Upper lobe of left lung (tissue), 6 donors: ENCODE measurements around the gene ZNF547. TPM values are rescaled to one million over a fixed set of nuclear protein-coding genes. Genes with fewer than 3 reads are reported as not detected.
"Not testable (repeated sequence)": the region's sequence is repeated elsewhere in the genome, so short reads cannot be mapped to it uniquely, and the experiment has no call there.

Experiments
- ATAC-seq, 2 donors: fragments of 200-7000 bp; cut with Tn5 transposase; one replicate each; pipeline ENCODE4 v1.9.1; 2022; ENCODE audit warnings: mild to moderate bottlenecking in 2 of 2, moderate library complexity in 2 of 2; ENCODE audit not compliant: low FRiP score in 2 of 2
- DNase-seq, 2 donors: peaks; one replicate each; pipeline ENCODE4 v3.0.0-alpha.2; 2019 to 2020
- H3K27ac ChIP-seq, 4 donors: fragments of 200-600 bp; sonication (generic); one replicate each; pipeline ENCODE4 v1.5.1; 2016 to 2019
- H3K27me3 ChIP-seq, 4 donors: fragments of 200-600 bp; sonication (generic); one replicate each; pipeline ENCODE4 v1.5.1; 2017 to 2019
- H3K36me3 ChIP-seq, 4 donors: fragments of 200-600 bp; sonication (generic); one replicate each; pipeline ENCODE4 v1.5.1; 2016 to 2019
- H3K4me1 ChIP-seq, 4 donors: fragments of 200-600 bp; sonication (generic); one replicate each; pipeline ENCODE4 v1.5.1; 2018 to 2019
- H3K4me3 ChIP-seq, 4 donors: fragments of 200-600 bp; sonication (generic); one replicate each; pipeline ENCODE4 v1.5.1; 2017 to 2019; ENCODE audit warnings: mild to moderate bottlenecking in 2 of 4, moderate library complexity in 1 of 4
- H3K9me3 ChIP-seq, 4 donors: fragments of 200-600 bp; sonication (generic); one replicate each; pipeline ENCODE4 v1.5.1; 2018 to 2019
- EP300 ChIP-seq, 4 donors: sonication (generic); formaldehyde crosslinking; IDR thresholded peaks; one replicate each; pipeline ENCODE4 v1.5.1; 2017; ENCODE audit warnings: antibody characterized with exemption in 4 of 4, control low read depth in 2 of 4
- POLR2A ChIP-seq, 4 donors: fragments of 450-650 bp; IDR thresholded peaks; one replicate each; pipeline ENCODE4 v1.5.1; 2016 to 2017; ENCODE audit warnings: antibody characterized with exemption in 4 of 4, mild to moderate bottlenecking in 2 of 4
- POLR2AphosphoS5 ChIP-seq, 2 donors: sonication (generic); formaldehyde crosslinking; IDR thresholded peaks; one replicate each; pipeline ENCODE4 v1.5.1; 2017; ENCODE audit warnings: antibody characterized with exemption in 2 of 2
- WGBS, 2 donors: methylation state at CpG; one replicate each; pipeline ENCODE4 v1.1.5; 2017 to 2018; 5-methylcytosine and 5-hydroxymethylcytosine counted together
- total RNA-seq, 6 donors: library from RNA; depleted of rRNA in 4 of 6; stranded (reverse); fragments of >200 nt in 4 of 6; gene quantifications; one replicate each; pipeline versions ENCODE4 v1.1.0 to v1.2.1, GENCODE V29; 2016 to 2021
- TF ChIP-seq, protein P1 (sequence below), 6 experiments: fragments of 450-650 bp in 4 of 6; fragments of 200-600 bp in 2 of 6; sonication (generic) in 2 of 6; IDR thresholded peaks; one replicate each; pipeline ENCODE4 v1.5.1; 2016 to 2019; ENCODE audit warnings: antibody characterized with exemption in 6 of 6
- donor health status: DM: no; HTN: no; CAD: no; lungs with moderate emphysema.
- donor health status: DM: no; HTN: yes; CAD: no; lungs with severe emphysema.

The ZNF547 gene
- total RNA-seq, 6 donors from 2014 or later: 0.89 to 9.4 (median 3.2) TPM

- Histone ChIP-seq H3K9me3 (peaks cover 8 to 52% (median 51%) of the 10 kb centered on the region in 4 donors), H3K36me3 (peaks cover 24 to 50% (median 39%) of the 10 kb centered on the region in 4 donors), H3K4me1 (peaks cover 4 to 18% (median 12%) of the 10 kb centered on the region in 4 donors), H3K4me3 (no peak overlapping the region), H3K27me3 (no peaks in the 10 kb centered on the region), H3K27ac (no peak overlapping the region)
- DNase-seq: no peak
- TF ChIP-seq POLR2AphosphoS5 (IDR thresholded peaks at IDR 0.05) (no peak), EP300 (IDR thresholded peaks at IDR 0.05) (no peak), POLR2A (IDR thresholded peaks at IDR 0.05) (no peak)
- TF ChIP-seq, protein P1, sequence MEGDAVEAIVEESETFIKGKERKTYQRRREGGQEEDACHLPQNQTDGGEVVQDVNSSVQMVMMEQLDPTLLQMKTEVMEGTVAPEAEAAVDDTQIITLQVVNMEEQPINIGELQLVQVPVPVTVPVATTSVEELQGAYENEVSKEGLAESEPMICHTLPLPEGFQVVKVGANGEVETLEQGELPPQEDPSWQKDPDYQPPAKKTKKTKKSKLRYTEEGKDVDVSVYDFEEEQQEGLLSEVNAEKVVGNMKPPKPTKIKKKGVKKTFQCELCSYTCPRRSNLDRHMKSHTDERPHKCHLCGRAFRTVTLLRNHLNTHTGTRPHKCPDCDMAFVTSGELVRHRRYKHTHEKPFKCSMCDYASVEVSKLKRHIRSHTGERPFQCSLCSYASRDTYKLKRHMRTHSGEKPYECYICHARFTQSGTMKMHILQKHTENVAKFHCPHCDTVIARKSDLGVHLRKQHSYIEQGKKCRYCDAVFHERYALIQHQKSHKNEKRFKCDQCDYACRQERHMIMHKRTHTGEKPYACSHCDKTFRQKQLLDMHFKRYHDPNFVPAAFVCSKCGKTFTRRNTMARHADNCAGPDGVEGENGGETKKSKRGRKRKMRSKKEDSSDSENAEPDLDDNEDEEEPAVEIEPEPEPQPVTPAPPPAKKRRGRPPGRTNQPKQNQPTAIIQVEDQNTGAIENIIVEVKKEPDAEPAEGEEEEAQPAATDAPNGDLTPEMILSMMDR (IDR thresholded peaks at IDR 0.05): no peak
- ATAC-seq: no peak
Observed at GRCh38 chr19:57359300-57359699, 4.1 kb upstream of the ZNF547 start.

- H3K4me3 ChIP-seq: peak overlapping the region in 3 of 4 donors; percentile 71 to 91 (median 78)
Observed at GRCh38 chr19:57362419-57362818, 932 bp upstream of the ZNF547 start.

DNA sequence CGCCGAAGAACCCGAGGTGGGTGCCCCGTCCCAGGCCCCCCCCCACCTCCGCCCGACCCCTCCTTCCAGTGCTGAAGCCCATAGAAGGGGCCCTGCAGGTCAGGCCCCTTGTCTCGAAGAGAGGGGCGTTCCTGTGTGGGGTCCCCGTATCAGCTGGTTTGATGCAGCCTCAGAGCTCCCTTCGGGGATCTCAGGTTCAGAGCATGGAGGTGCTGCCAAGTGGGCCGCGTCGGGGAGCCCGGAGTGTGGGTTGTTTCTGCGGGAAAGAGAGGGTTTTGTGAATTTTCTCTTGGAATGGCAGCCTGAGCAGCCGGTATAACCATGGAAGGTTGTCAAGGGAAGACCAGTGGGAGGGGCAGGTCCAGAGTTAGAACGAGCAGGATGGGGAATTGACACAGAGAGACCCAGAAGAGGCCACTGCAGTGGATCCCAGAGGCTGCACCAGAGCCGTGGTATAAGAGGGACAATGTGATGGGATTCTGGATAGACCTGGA is 384 bp downstream of the ZNF547 start:
- TF ChIP-seq POLR2AphosphoS5 (IDR thresholded peaks at IDR 0.05) (no peak), EP300 (IDR thresholded peaks at IDR 0.05) (no peak), POLR2A (IDR thresholded peaks at IDR 0.05) (no peak)
- TF ChIP-seq, protein P1 (IDR thresholded peaks at IDR 0.05): no peak
- peaks cover 0 to 6% (median 0%) of the 10 kb centered on the region in 4 donors for H3K36me3 ChIP-seq
- peak overlapping the region; percentile 89 to 98 (median 92) for H3K27ac ChIP-seq
- peaks cover 0 to 20% (median 11%) of the 10 kb centered on the region in 4 donors for H3K9me3 ChIP-seq
- H3K4me3 ChIP-seq: peak overlapping the region; percentile 39 to 91 (median 74)
- 1 to 3% methylated on average over 11 to 16 of the region's 18 CpGs for WGBS, 2 donors
- ATAC-seq (peak; percentile 35 to 38), DNase-seq (peak in 1 of 2 donors; percentile 57)
- no peaks in the 10 kb centered on the region for H3K27me3 ChIP-seq
- H3K4me1 ChIP-seq: peaks cover 7 to 21% (median 16%) of the 10 kb centered on the region in 4 donors

More at GRCh38 chr19:57362419-57362818, 932 bp upstream of the ZNF547 start:
- DNase-seq (no peak), ATAC-seq (no peak)
- peaks cover 7 to 21% (median 16%) of the 10 kb centered on the region in 4 donors for H3K4me1 ChIP-seq
- H3K36me3 ChIP-seq: peaks cover 0 to 19% (median 8%) of the 10 kb centered on the region in 4 donors
- peak overlapping the region; percentile 89 to 98 (median 92) for H3K27ac ChIP-seq
- 68 to 79% methylated on average over 2 of the region's 2 CpGs for WGBS, 2 donors
- H3K27me3 ChIP-seq: no peaks in the 10 kb centered on the region
- peaks cover 0 to 33% (median 21%) of the 10 kb centered on the region in 4 donors for H3K9me3 ChIP-seq
- TF ChIP-seq EP300 (IDR thresholded peaks at IDR 0.05) (peak in 1 of 4 donors; percentile 50), POLR2A (IDR thresholded peaks at IDR 0.05) (no peak)
- TF ChIP-seq, protein P1 (IDR thresholded peaks at IDR 0.05): no peak

- Histone ChIP-seq H3K36me3 (peaks cover 0 to 6% (median under 1%) of the 10 kb centered on the region in 4 donors), H3K9me3 (peaks cover 0 to 2% (median under 1%) of the 10 kb centered on the region in 4 donors), H3K27ac (no peak overlapping the region), H3K4me3 (no peak overlapping the region), H3K4me1 (peaks cover 7 to 17% (median 16%) of the 10 kb centered on the region in 4 donors), H3K27me3 (no peaks in the 10 kb centered on the region)
- 94 to 100% methylated on average over 2 of the region's 2 CpGs for WGBS, 2 donors
- ATAC-seq (no peak), DNase-seq (no peak)
- TF ChIP-seq POLR2AphosphoS5 (IDR thresholded peaks at IDR 0.05) (no peak), EP300 (IDR thresholded peaks at IDR 0.05) (no peak), POLR2A (IDR thresholded peaks at IDR 0.05) (no peak)
- TF ChIP-seq, protein P1 (IDR thresholded peaks at IDR 0.05): no peak
Observed at GRCh38 chr19:57366776-57367175, 3.4 kb downstream of the ZNF547 start.

DNA sequence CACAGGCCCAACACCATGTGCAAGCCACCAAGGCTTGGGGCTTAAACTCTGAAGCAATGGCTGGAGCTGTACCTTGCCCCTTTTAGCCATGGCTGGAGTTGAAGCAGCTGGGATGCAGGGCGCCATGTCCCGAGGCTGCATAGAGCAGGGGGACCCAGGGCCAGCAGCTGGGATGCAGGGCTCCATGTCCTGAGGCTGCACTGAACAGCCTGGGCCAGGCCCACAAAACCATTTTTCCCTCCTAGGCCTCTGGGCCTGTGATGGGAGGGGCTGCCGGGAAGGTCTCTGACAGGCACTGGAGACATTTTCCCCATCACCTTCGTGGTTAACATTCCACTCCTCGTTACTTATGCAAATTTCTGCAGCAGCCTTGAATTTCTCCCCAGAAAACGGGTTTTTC is 10.8 kb downstream of the ZNF547 start:
- no peak overlapping the region for H3K27ac ChIP-seq
- H3K27me3 ChIP-seq: no peaks in the 10 kb centered on the region
- DNase-seq (peak in 1 of 2 donors; percentile 7), ATAC-seq (no peak)
- peaks cover 23 to 49% (median 34%) of the 10 kb centered on the region in 4 donors for H3K9me3 ChIP-seq
- H3K36me3 ChIP-seq: peaks cover 5 to 56% (median 43%) of the 10 kb centered on the region in 4 donors
- WGBS, 2 donors: 89 to 98% methylated on average over 4 to 5 of the region's 6 CpGs
- no peak overlapping the region for H3K4me3 ChIP-seq
- no peaks in the 10 kb centered on the region for H3K4me1 ChIP-seq
- TF ChIP-seq POLR2A (IDR thresholded peaks at IDR 0.05) (no peak), POLR2AphosphoS5 (IDR thresholded peaks at IDR 0.05) (no peak), EP300 (IDR thresholded peaks at IDR 0.05) (no peak)
- TF ChIP-seq, protein P1 (IDR thresholded peaks at IDR 0.05): no peak

DNA sequence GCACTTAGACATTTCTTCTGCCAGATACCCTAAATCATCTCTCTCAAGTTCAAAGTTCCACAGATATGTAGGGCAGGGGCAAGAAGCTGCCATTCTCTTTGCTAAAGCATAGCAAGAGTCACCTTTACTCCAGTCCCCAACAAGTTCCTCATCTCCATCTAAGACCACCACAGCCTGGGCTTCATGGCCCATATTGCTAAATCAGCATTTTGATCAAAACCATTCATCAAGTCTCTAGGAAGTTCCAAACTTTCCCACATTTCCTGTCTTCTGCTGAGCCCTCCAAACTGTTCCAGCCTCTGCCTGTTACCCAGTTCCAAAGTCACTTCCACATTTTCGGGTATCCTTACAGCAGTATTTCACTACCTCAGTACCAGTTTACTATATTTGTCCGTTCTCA is 11.3 kb downstream of the ZNF547 start:
- not testable (repeated sequence) for H3K4me3 ChIP-seq, H3K27me3 ChIP-seq, ATAC-seq, H3K27ac ChIP-seq, DNase-seq, H3K4me1 ChIP-seq
- Histone ChIP-seq H3K36me3 (peaks cover 5 to 56% (median 43%) of the 10 kb centered on the region in 4 donors), H3K9me3 (peaks cover 26 to 54% (median 35%) of the 10 kb centered on the region in 4 donors)
- 95 to 100% methylated on average over 2 of the region's 2 CpGs for WGBS, 2 donors
